ENCODE measurements around the gene C1orf216. TPM values are rescaled to one million over a fixed set of nuclear protein-coding genes. Genes with fewer than 3 reads are reported as not detected.

C1orf216 gene
- total and polyA plus RNA-seq, 2 of the 4 experiments (the other 2 are of a cell fraction): 13.4 to 16.7 TPM

DNA sequence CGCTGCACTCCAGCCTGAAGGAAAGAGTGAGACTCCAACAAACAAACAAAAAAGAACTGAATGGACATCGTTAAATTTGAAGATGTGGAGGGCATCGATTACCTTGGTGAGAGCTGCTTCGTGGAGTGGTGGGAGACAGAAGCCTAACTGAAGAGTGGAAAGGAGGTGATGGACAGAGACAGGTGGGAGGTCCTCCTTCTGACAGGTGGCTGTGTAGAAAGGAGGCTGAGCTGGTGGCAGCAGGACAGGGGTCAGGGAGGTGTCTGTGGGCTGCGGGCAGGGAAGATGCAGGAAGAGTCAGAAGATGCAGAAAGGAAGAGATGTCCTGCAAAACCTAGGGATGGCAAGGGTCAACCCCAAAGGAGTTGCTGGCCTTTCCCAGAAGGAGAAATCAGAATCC is 30.5 kb downstream of the C1orf216 start:
- no peak overlapping the region for H3K9ac ChIP-seq (ENCODE audit: low read depth, low read length)
- H2BK20ac ChIP-seq (ENCODE audit: low read depth, low read length): no peak overlapping the region
- peaks cover 44% of the 10 kb centered on the region for H3K27me3 ChIP-seq (ENCODE audit: control insufficient read depth, insufficient read depth, low read length)
- in situ Hi-C loops (cut with MboI; ENCODE audit: low sequenced_read_pairs) (no loop called here), intact Hi-C loops (cut with micrococcal nuclease) (no loop called here), dilution Hi-C loops (cut with HindIII; ENCODE audit: low sequenced_read_pairs, unreplicated experiment) (no loop called here)
- no peak overlapping the region for H3K4me2 ChIP-seq (ENCODE audit: low read depth, low read length)
- H3K23ac ChIP-seq (ENCODE audit: low read depth, low read length): no peak overlapping the region
- no peak overlapping the region for H2BK5ac ChIP-seq (ENCODE audit: low read depth, low read length, poor library complexity, severe bottlenecking)
- no peaks in the 10 kb centered on the region for H4K20me1 ChIP-seq (ENCODE audit: insufficient read depth, low read length)
- no peak overlapping the region for H2AFZ ChIP-seq (replicated peaks; ENCODE audit: low read length, poor library complexity)
- no TSS peak for BruUV-seq (replicated peaks)
- H2BK120ac ChIP-seq (ENCODE audit: low read depth, low read length): no peak overlapping the region
- POLR2A ChIA-PET (ENCODE audit: unreplicated experiment): interaction anchor here (0.6 kb wide), 1 partner anchor 80 kb away, joined by 5 read pairs; no protein-coding TSS in a partner anchor
- TF ChIP-seq RCOR1 (IDR thresholded peaks at IDR 0.05; ENCODE audit: insufficient replicate concordance, low read length) (no peak), MXI1 (IDR thresholded peaks at IDR 0.05; ENCODE audit: borderline replicate concordance, low read depth, low read length) (no peak), SMC3 (IDR thresholded peaks at IDR 0.05; ENCODE audit: low read depth, low read length) (no peak), MAZ (IDR thresholded peaks at IDR 0.05; ENCODE audit: borderline replicate concordance, low read depth, low read length) (no peak), FOS (IDR thresholded peaks at IDR 0.05; ENCODE audit: low read depth, low read length) (no peak), NFE2L2 (IDR thresholded peaks at IDR 0.05; ENCODE audit: low read depth, low read length) (no peak), RAD21 (IDR thresholded peaks at IDR 0.05; ENCODE audit: low read length) (no peak), CEBPB (IDR thresholded peaks at IDR 0.05; ENCODE audit: low read depth, low read length) (no peak), CHD1 (IDR thresholded peaks at IDR 0.05; ENCODE audit: low read depth, low read length) (no peak), POLR2A (IDR thresholded peaks at IDR 0.05; ENCODE audit: low read depth, low read length) (no peak), BHLHE40 (IDR thresholded peaks at IDR 0.05; ENCODE audit: low read depth, low read length) (no peak)
- TF ChIP-seq, protein P1, sequence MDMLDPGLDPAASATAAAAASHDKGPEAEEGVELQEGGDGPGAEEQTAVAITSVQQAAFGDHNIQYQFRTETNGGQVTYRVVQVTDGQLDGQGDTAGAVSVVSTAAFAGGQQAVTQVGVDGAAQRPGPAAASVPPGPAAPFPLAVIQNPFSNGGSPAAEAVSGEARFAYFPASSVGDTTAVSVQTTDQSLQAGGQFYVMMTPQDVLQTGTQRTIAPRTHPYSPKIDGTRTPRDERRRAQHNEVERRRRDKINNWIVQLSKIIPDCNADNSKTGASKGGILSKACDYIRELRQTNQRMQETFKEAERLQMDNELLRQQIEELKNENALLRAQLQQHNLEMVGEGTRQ (IDR thresholded peaks at IDR 0.05; ENCODE audit: low read depth, low read length): no peak
- TF ChIP-seq, protein P2, sequence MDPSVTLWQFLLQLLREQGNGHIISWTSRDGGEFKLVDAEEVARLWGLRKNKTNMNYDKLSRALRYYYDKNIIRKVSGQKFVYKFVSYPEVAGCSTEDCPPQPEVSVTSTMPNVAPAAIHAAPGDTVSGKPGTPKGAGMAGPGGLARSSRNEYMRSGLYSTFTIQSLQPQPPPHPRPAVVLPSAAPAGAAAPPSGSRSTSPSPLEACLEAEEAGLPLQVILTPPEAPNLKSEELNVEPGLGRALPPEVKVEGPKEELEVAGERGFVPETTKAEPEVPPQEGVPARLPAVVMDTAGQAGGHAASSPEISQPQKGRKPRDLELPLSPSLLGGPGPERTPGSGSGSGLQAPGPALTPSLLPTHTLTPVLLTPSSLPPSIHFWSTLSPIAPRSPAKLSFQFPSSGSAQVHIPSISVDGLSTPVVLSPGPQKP (IDR thresholded peaks at IDR 0.05; ENCODE audit: borderline replicate concordance, low read depth, low read length): no peak
- DNase-seq (no peak), ATAC-seq (ENCODE audit: low read depth) (no peak)
- H3K4me1 ChIP-seq (ENCODE audit: control insufficient read depth, insufficient read depth, low read length): no peaks in the 10 kb centered on the region
- H2AK9ac ChIP-seq (replicated peaks; ENCODE audit: low read depth, low read length, poor library complexity): no peak overlapping the region
- H3K4me3 ChIP-seq (ENCODE audit: insufficient read depth, low read depth, low read length): no peak overlapping the region
- no peaks in the 10 kb centered on the region for H3K9me1 ChIP-seq (ENCODE audit: insufficient read depth, low read length)
- no peaks in the 10 kb centered on the region for H3K9me3 ChIP-seq (ENCODE audit: control insufficient read depth, insufficient read depth, low read length)
- H3K36me3 ChIP-seq (ENCODE audit: control insufficient read depth, insufficient read depth, low read length): no peaks in the 10 kb centered on the region
- no peak overlapping the region for H4K8ac ChIP-seq (ENCODE audit: low read depth in 2 of 2, low read length in 2 of 2)
- H3K18ac ChIP-seq (ENCODE audit: low read depth, low read length): no peak overlapping the region
- H3K27ac ChIP-seq (ENCODE audit: insufficient read depth, low read length): no peak overlapping the region
- CTCF ChIA-PET: no interaction called here
- no peak overlapping the region for H4K91ac ChIP-seq (ENCODE audit: insufficient read depth, low read depth, low read length)
- no peak overlapping the region for H3K4ac ChIP-seq (ENCODE audit: low read depth, low read length)
- no peak overlapping the region for H4K5ac ChIP-seq (ENCODE audit: low read depth, low read length)
- H3K79me1 ChIP-seq (ENCODE audit: low read depth in 1 of 2, low read length in 2 of 2): no peaks in the 10 kb centered on the region
- no peak overlapping the region for H2BK15ac ChIP-seq (ENCODE audit: low read depth, low read length)
- no peak overlapping the region for H3K14ac ChIP-seq (replicated peaks; ENCODE audit: low read depth, low read length)
- no peak overlapping the region for H2AK5ac ChIP-seq (ENCODE audit: low read depth, low read length)
- no peak overlapping the region for H3K56ac ChIP-seq (ENCODE audit: extremely low read depth, insufficient read depth, low read length)
- no CpG with 5 or more reads among the region's 5 CpGs for WGBS, 2 experiments (ENCODE audit: extremely low coverage in 2 of 2, insufficient read length in 1 of 2)
